ENCODE results near the gene CLIP3.
"Not testable (repeated sequence)": the region's sequence is repeated elsewhere in the genome, so short reads cannot be mapped to it uniquely, and the experiment has no call there.

The CLIP3 gene

DNA sequence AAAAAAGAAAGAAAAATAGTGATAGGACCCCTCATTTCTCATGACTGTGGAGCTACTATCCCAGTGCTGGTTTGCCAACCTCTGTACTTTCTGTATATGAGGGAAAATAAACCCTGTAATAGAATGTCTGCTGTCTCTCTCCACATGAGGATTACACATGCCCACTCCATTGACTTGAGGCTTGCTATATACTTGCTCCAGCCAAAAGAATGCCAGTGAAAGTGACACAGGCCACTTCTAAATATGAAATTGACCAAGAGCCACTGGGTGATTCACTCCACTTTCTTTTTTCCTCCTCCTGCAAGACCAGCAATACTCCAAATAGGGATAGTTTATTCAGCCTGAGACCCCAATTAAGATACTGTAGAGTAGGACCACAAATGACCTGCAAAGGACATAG is 15.2 kb upstream of the CLIP3 start:
- Histone ChIP-seq H3K36me3 (ENCODE audit: control insufficient read depth in 4 of 4, insufficient read depth in 4 of 4, low read length in 3 of 4) (peaks cover 0 to 12% (median 5%) of the 10 kb centered on the region in 4 experiments), H3K27me3 (replicated peaks in 2 of 5; ENCODE audit: control insufficient read depth in 4 of 5, insufficient read depth in 5 of 5, low read length in 4 of 5) (no peaks in the 10 kb centered on the region), H3K9me3 (ENCODE audit: control extremely low read depth in 1 of 5, control insufficient read depth in 4 of 5, insufficient read depth in 2 of 5, low read depth in 1 of 5, low read length in 4 of 5) (no peaks in the 10 kb centered on the region), H3K4me3 (ENCODE audit: control insufficient read depth in 1 of 7, extremely low read depth in 1 of 7, insufficient read depth in 4 of 7, low read depth in 2 of 7, low read length in 6 of 7) (no peak overlapping the region), H3K4me1 (ENCODE audit: control extremely low read depth in 1 of 4, control insufficient read depth in 4 of 4, insufficient read depth in 4 of 4, low read length in 3 of 4) (peaks cover 0 to 3% (median under 1%) of the 10 kb centered on the region in 4 experiments), H3K27ac (ENCODE audit: insufficient read depth in 1 of 2, low read depth in 1 of 2, low read length in 2 of 2, poor library complexity in 1 of 2, severe bottlenecking in 2 of 2) (no peak overlapping the region)
- CTCF ChIA-PET, result interaction anchor here (1.1 kb wide), 1 partner anchor 79 kb away, joined by 3 read pairs; no protein-coding TSS in a partner anchor
- POLR2A ChIA-PET, result no interaction called here
- DNase-seq, result no peak

DNA sequence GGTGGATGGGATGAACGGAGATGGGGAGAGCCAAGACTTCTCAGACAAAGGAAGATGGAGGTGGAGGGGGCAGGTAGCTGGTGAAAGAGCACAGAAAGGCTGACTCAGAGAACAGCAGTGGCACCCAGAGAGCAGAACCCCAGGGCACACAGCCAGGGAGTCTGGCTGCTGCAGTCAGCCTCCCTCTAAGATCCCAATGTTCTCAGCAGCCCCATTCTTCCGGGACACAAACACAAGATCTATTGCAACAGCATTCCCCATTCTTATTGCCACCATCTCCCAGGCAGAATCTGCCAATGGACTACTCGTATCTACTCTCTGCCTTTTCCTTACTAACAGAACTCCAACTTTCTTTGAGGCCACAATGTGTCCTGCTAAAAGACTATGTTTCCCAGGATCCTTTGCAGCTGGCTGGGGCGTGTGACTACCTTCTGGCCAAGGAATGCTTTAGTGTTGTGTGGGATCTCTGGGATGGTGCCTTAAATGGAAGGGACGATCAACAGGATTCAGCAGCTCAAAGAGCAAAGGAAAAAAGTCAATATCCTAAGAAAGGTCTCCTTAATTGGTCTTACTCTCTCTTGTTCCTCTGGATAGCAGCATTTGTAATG is 13.9 kb upstream of the CLIP3 start:
- no peaks in the 10 kb centered on the region for H3K9me3 ChIP-seq (ENCODE audit: control extremely low read depth in 1 of 5, control insufficient read depth in 4 of 5, insufficient read depth in 2 of 5, low read depth in 1 of 5, low read length in 4 of 5)
- no peak overlapping the region for H3K27ac ChIP-seq (ENCODE audit: insufficient read depth in 1 of 2, low read depth in 1 of 2, low read length in 2 of 2, poor library complexity in 1 of 2, severe bottlenecking in 2 of 2)
- 97% methylated on average over 5 of the region's 5 CpGs for WGBS (ENCODE audit: insufficient coverage)
- ChIA-PET CTCF (interaction anchor here (1.1 kb wide), 1 partner anchor 80 kb away, joined by 3 read pairs; no protein-coding TSS in a partner anchor), POLR2A (no interaction called here)
- H3K36me3 ChIP-seq (ENCODE audit: control insufficient read depth in 4 of 4, insufficient read depth in 4 of 4, low read length in 3 of 4), result peaks cover 0 to 12% (median 4%) of the 10 kb centered on the region in 4 experiments
- no peak for DNase-seq
- no peaks in the 10 kb centered on the region for H3K4me1 ChIP-seq (ENCODE audit: control extremely low read depth in 1 of 4, control insufficient read depth in 4 of 4, insufficient read depth in 4 of 4, low read length in 3 of 4)
- no peaks in the 10 kb centered on the region for H3K27me3 ChIP-seq (replicated peaks in 2 of 5; ENCODE audit: control insufficient read depth in 4 of 5, insufficient read depth in 5 of 5, low read length in 4 of 5)
- no peak overlapping the region for H3K4me3 ChIP-seq (ENCODE audit: control insufficient read depth in 1 of 7, extremely low read depth in 1 of 7, insufficient read depth in 4 of 7, low read depth in 2 of 7, low read length in 6 of 7)

- DNase-seq, result no peak
- no peak overlapping the region for H3K27ac ChIP-seq (ENCODE audit: insufficient read depth in 1 of 2, low read depth in 1 of 2, low read length in 2 of 2, poor library complexity in 1 of 2, severe bottlenecking in 2 of 2)
- ChIA-PET CTCF (interaction anchor here (2.4 kb wide), 1 partner anchor 9 kb away, joined by 9 read pairs; the partner anchor contains the start of gene THAP8), POLR2A (no interaction called here)
- no peaks in the 10 kb centered on the region for H3K9me3 ChIP-seq (ENCODE audit: control extremely low read depth in 1 of 5, control insufficient read depth in 4 of 5, insufficient read depth in 2 of 5, low read depth in 1 of 5, low read length in 4 of 5)
- no peak overlapping the region for H3K4me3 ChIP-seq (ENCODE audit: control insufficient read depth in 1 of 7, extremely low read depth in 1 of 7, insufficient read depth in 4 of 7, low read depth in 2 of 7, low read length in 6 of 7)
- no CpG with 5 or more reads among the region's 2 CpGs for WGBS (ENCODE audit: insufficient coverage)
- H3K27me3 ChIP-seq (replicated peaks in 2 of 5; ENCODE audit: control insufficient read depth in 4 of 5, insufficient read depth in 5 of 5, low read length in 4 of 5), result no peaks in the 10 kb centered on the region
- no peaks in the 10 kb centered on the region for H3K4me1 ChIP-seq (ENCODE audit: control extremely low read depth in 1 of 4, control insufficient read depth in 4 of 4, insufficient read depth in 4 of 4, low read length in 3 of 4)
- H3K36me3 ChIP-seq (ENCODE audit: control insufficient read depth in 4 of 4, insufficient read depth in 4 of 4, low read length in 3 of 4), result peaks cover 0 to 19% (median 7%) of the 10 kb centered on the region in 4 experiments
These were observed 11.3 kb upstream of the CLIP3 start for GRCh38 chr19:36043952-36044351.

DNA sequence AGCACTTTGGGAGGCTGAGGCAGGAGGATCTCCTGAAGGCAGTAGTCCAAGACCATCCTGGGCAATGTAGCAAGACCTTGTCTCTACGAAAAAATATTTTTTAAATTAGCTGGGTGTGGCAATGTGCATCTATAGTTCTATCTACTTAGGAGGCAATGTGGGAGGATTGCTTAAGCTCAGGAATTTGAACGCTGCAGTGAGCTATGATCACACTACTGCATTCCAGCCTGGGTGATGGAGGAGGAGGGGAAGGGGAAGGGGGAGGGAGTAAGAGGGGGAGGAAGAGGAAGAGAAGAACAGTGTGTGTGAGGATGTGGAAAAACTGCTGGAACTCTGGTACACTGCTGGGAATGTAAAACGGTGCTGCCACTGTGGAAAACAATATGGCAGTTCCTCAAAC is 9.2 kb upstream of the CLIP3 start:
- peaks cover 0 to 8% (median 8%) of the 10 kb centered on the region in 4 experiments for H3K4me1 ChIP-seq (ENCODE audit: control extremely low read depth in 1 of 4, control insufficient read depth in 4 of 4, insufficient read depth in 4 of 4, low read length in 3 of 4)
- CTCF ChIA-PET, result interaction anchor here (2.4 kb wide), 1 partner anchor 11 kb away, joined by 9 read pairs; the partner anchor contains the start of gene THAP8
- WGBS (ENCODE audit: insufficient coverage), result no CpG with 5 or more reads among the region's 3 CpGs
- DNase-seq, result no peak
- H3K27me3 ChIP-seq (replicated peaks in 2 of 5; ENCODE audit: control insufficient read depth in 4 of 5, insufficient read depth in 5 of 5, low read length in 4 of 5), result no peaks in the 10 kb centered on the region
- POLR2A ChIA-PET, result interaction anchor here (0.5 kb wide), 1 partner anchor 8 kb away, joined by 6 read pairs; no protein-coding TSS in a partner anchor
- H3K4me3 ChIP-seq (ENCODE audit: control insufficient read depth in 1 of 7, extremely low read depth in 1 of 7, insufficient read depth in 4 of 7, low read depth in 2 of 7, low read length in 6 of 7), result no peak overlapping the region
- H3K36me3 ChIP-seq (ENCODE audit: control insufficient read depth in 4 of 4, insufficient read depth in 4 of 4, low read length in 3 of 4), result peaks cover 0 to 16% (median 7%) of the 10 kb centered on the region in 4 experiments
- no peak overlapping the region for H3K27ac ChIP-seq (ENCODE audit: insufficient read depth in 1 of 2, low read depth in 1 of 2, low read length in 2 of 2, poor library complexity in 1 of 2, severe bottlenecking in 2 of 2)
- H3K9me3 ChIP-seq (ENCODE audit: control extremely low read depth in 1 of 5, control insufficient read depth in 4 of 5, insufficient read depth in 2 of 5, low read depth in 1 of 5, low read length in 4 of 5), result no peaks in the 10 kb centered on the region

DNA sequence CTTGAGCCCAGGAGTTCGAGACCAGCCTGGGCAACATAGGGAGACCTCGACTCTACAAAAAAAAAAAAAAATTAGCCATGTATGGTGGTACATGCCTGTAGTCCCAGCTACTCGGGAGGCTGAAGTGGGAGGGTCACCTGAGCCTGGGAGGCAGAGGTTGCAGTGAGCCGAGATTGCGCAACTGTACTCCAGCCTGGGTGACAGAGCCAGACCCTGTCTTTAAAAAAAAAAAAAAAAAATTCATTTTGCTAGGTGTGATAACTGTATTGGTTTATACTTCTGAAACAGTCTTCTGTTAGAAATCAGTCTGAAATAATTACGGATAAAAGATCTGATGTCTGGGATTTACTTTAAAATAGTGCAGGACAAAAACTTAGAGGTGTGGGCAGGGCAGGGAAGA is 8.4 kb upstream of the CLIP3 start:
- H3K4me1 ChIP-seq (ENCODE audit: control extremely low read depth in 1 of 4, control insufficient read depth in 4 of 4, insufficient read depth in 4 of 4, low read length in 3 of 4), result peaks cover 0 to 15% (median 14%) of the 10 kb centered on the region in 4 experiments
- H3K36me3 ChIP-seq (ENCODE audit: control insufficient read depth in 4 of 4, insufficient read depth in 4 of 4, low read length in 3 of 4); H3K27ac ChIP-seq (ENCODE audit: insufficient read depth in 1 of 2, low read depth in 1 of 2, low read length in 2 of 2, poor library complexity in 1 of 2, severe bottlenecking in 2 of 2); CTCF ChIA-PET; POLR2A ChIA-PET; H3K9me3 ChIP-seq (ENCODE audit: control extremely low read depth in 1 of 5, control insufficient read depth in 4 of 5, insufficient read depth in 2 of 5, low read depth in 1 of 5, low read length in 4 of 5); H3K4me3 ChIP-seq (ENCODE audit: control insufficient read depth in 1 of 7, extremely low read depth in 1 of 7, insufficient read depth in 4 of 7, low read depth in 2 of 7, low read length in 6 of 7); H3K27me3 ChIP-seq (replicated peaks in 2 of 5; ENCODE audit: control insufficient read depth in 4 of 5, insufficient read depth in 5 of 5, low read length in 4 of 5); DNase-seq: not testable (repeated sequence)
- 100% methylated on average over 3 of the region's 6 CpGs for WGBS (ENCODE audit: insufficient coverage)

GRCh38 chr19:36040495-36040894 is 7.8 kb upstream of the CLIP3 start:
- Histone ChIP-seq H3K27me3 (replicated peaks in 2 of 5; ENCODE audit: control insufficient read depth in 4 of 5, insufficient read depth in 5 of 5, low read length in 4 of 5) (no peaks in the 10 kb centered on the region), H3K9me3 (ENCODE audit: control extremely low read depth in 1 of 5, control insufficient read depth in 4 of 5, insufficient read depth in 2 of 5, low read depth in 1 of 5, low read length in 4 of 5) (no peaks in the 10 kb centered on the region), H3K36me3 (ENCODE audit: control insufficient read depth in 4 of 4, insufficient read depth in 4 of 4, low read length in 3 of 4) (peaks cover 0 to 10% (median 3%) of the 10 kb centered on the region in 4 experiments), H3K4me1 (ENCODE audit: control extremely low read depth in 1 of 4, control insufficient read depth in 4 of 4, insufficient read depth in 4 of 4, low read length in 3 of 4) (peaks cover 0 to 21% (median 20%) of the 10 kb centered on the region in 4 experiments), H3K27ac (ENCODE audit: insufficient read depth in 1 of 2, low read depth in 1 of 2, low read length in 2 of 2, poor library complexity in 1 of 2, severe bottlenecking in 2 of 2) (no peak overlapping the region), H3K4me3 (ENCODE audit: control insufficient read depth in 1 of 7, extremely low read depth in 1 of 7, insufficient read depth in 4 of 7, low read depth in 2 of 7, low read length in 6 of 7) (no peak overlapping the region)
- ChIA-PET POLR2A (no interaction called here), CTCF (no interaction called here)
- WGBS (ENCODE audit: insufficient coverage), result 100% methylated on average over 1 of the region's 6 CpGs
- no peak for DNase-seq

GRCh38 chr19:36031308-36031707 is 1.4 kb downstream of the CLIP3 start:
- H3K4me1 ChIP-seq (ENCODE audit: control extremely low read depth in 1 of 4, control insufficient read depth in 4 of 4, insufficient read depth in 4 of 4, low read length in 3 of 4), result peaks cover 0 to 28% (median 20%) of the 10 kb centered on the region in 4 experiments
- H3K4me3 ChIP-seq (ENCODE audit: control insufficient read depth in 1 of 7, extremely low read depth in 1 of 7, insufficient read depth in 4 of 7, low read depth in 2 of 7, low read length in 6 of 7), result no peak overlapping the region
- no peak for DNase-seq
- H3K36me3 ChIP-seq (ENCODE audit: control insufficient read depth in 4 of 4, insufficient read depth in 4 of 4, low read length in 3 of 4), result peaks cover 0 to 29% (median 6%) of the 10 kb centered on the region in 4 experiments
- ChIA-PET CTCF (interaction anchor here (0.7 to 1.4 kb wide), 2 partner anchors 50 to 139 kb away, joined by 3 read pairs; no protein-coding TSS in a partner anchor), POLR2A (no interaction called here)
- no peaks in the 10 kb centered on the region for H3K27me3 ChIP-seq (replicated peaks in 2 of 5; ENCODE audit: control insufficient read depth in 4 of 5, insufficient read depth in 5 of 5, low read length in 4 of 5)
- no peak overlapping the region for H3K27ac ChIP-seq (ENCODE audit: insufficient read depth in 1 of 2, low read depth in 1 of 2, low read length in 2 of 2, poor library complexity in 1 of 2, severe bottlenecking in 2 of 2)
- H3K9me3 ChIP-seq (ENCODE audit: control extremely low read depth in 1 of 5, control insufficient read depth in 4 of 5, insufficient read depth in 2 of 5, low read depth in 1 of 5, low read length in 4 of 5), result no peaks in the 10 kb centered on the region
- 92% methylated on average over 6 of the region's 6 CpGs for WGBS (ENCODE audit: insufficient coverage)

Measured in common myeloid progenitor, CD34-positive (primary cell).